WTC11 (cell line): Measurements from ENCODE around the gene STARD9. TPM values are rescaled to one million over a fixed set of nuclear protein-coding genes. Genes with fewer than 3 reads are reported as not detected.
A peak's percentile ranks its signal among the peaks of the same experiment; 100 is the strongest.

Source experiments
- ATAC-seq: fragments of 200-7000 bp; cut with Tn5 transposase; 2 replicates; pipeline ENCODE4 v1.10.0; 2021; ENCODE audit warnings: mild to moderate bottlenecking, moderate library complexity
- CTCF ChIA-PET: fragments of 300-600 bp; sonication (Branson Sonifier 250); formaldehyde crosslinking; loops from one replicate; lab custom pipeline; 2021; ENCODE audit warnings: antibody characterized with exemption; lab: Charles Lee
- POLR2A ChIA-PET: fragments of 350-600 bp; sonication (Branson Sonifier 250); formaldehyde crosslinking; loops from one replicate; lab custom pipeline; 2021; ENCODE audit warnings: antibody characterized with exemption; lab: Charles Lee
- DNase-seq: peaks from one replicate; pipeline ENCODE4 v3.0.0; 2021; ENCODE audit warnings: low spot score
- H3K27ac Mint-ChIP-seq: 2 replicates; pipeline ENCODE4 v1.8.0; 2021; ENCODE audit warnings: mixed read lengths
- H3K27me3 Mint-ChIP-seq: 2 replicates; pipeline ENCODE4 v1.8.0; 2021; ENCODE audit warnings: low read depth, mild to moderate bottlenecking, moderate library complexity, mixed read lengths
- H3K36me3 Mint-ChIP-seq: 2 replicates; pipeline ENCODE4 v1.8.0; 2021; ENCODE audit warnings: mixed read lengths
- H3K4me1 Mint-ChIP-seq: 2 replicates; pipeline ENCODE4 v1.8.0; 2022; ENCODE audit warnings: mixed read lengths
- H3K4me3 Mint-ChIP-seq: 2 replicates; pipeline ENCODE4 v1.8.0; 2021; ENCODE audit warnings: mild to moderate bottlenecking, moderate library complexity, mixed read lengths
- H3K9me3 Mint-ChIP-seq: 2 replicates; pipeline ENCODE4 v1.8.0; 2021; ENCODE audit warnings: mixed read lengths
- ATF1 ChIP-seq: sonication (generic); formaldehyde crosslinking; IDR thresholded peaks from 2 replicates; pipeline ENCODE4 v1.8.1; 2023; ENCODE audit warnings: mild to moderate bottlenecking, moderate library complexity, missing genetic modification reagents
- EMX1 ChIP-seq: fragments of 250-450 bp; sonication (Bioruptor Pico); IDR thresholded peaks from 2 replicates; pipeline ENCODE4 v1.8.0; 2021; ENCODE audit warnings: mild to moderate bottlenecking
- GTF2I ChIP-seq: fragments of 250-450 bp; sonication (Bioruptor Pico); conservative IDR thresholded peaks from 2 replicates; pipeline ENCODE4 v1.4.0; 2021; ENCODE audit warnings: mild to moderate bottlenecking
- JAZF1 ChIP-seq: fragments of 250-450 bp; sonication (Bioruptor Pico); IDR thresholded peaks from 2 replicates; pipeline ENCODE4 v1.9.0; 2021; ENCODE audit warnings: moderate library complexity, mild to moderate bottlenecking, inconsistent platforms
- JUN ChIP-seq: sonication (generic); formaldehyde crosslinking; IDR thresholded peaks from 2 replicates; pipeline ENCODE4 v1.8.0; 2023; ENCODE audit warnings: mild to moderate bottlenecking, missing genetic modification reagents
- KAT7 ChIP-seq: sonication (generic); formaldehyde crosslinking; IDR thresholded peaks from 2 replicates; pipeline ENCODE4 v1.8.1; 2023; ENCODE audit warnings: missing genetic modification reagents, mild to moderate bottlenecking, borderline replicate concordance
- NR1H2 ChIP-seq: sonication (generic); formaldehyde crosslinking; IDR thresholded peaks from 2 replicates; pipeline ENCODE4 v1.9.0; 2021; ENCODE audit warnings: mild to moderate bottlenecking, moderate library complexity, missing genetic modification reagents
- OVOL2 ChIP-seq: fragments of 250-450 bp; sonication (Bioruptor Pico); IDR thresholded peaks from 2 replicates; pipeline ENCODE4 v1.9.0; 2021; ENCODE audit warnings: mild to moderate bottlenecking, borderline replicate concordance
- PREB ChIP-seq: sonication (generic); formaldehyde crosslinking; IDR thresholded peaks from 2 replicates; pipeline ENCODE4 v1.8.1; 2022; ENCODE audit warnings: mild to moderate bottlenecking, missing genetic modification reagents, moderate library complexity, borderline replicate concordance
- SMAD4 ChIP-seq: sonication (generic); formaldehyde crosslinking; IDR thresholded peaks from 2 replicates; pipeline ENCODE4 v1.8.0; 2022; ENCODE audit warnings: mild to moderate bottlenecking, missing genetic modification reagents
- USF1 ChIP-seq: sonication (generic); formaldehyde crosslinking; IDR thresholded peaks from 2 replicates; pipeline ENCODE4 v1.8.0; 2022; ENCODE audit warnings: mild to moderate bottlenecking, missing genetic modification reagents
- ZMAT4 ChIP-seq: fragments of 250-450 bp; sonication (Bioruptor Pico); IDR thresholded peaks from 2 replicates; pipeline ENCODE4 v1.9.0; 2021; ENCODE audit warnings: mild to moderate bottlenecking
- ZNF317 ChIP-seq: sonication (generic); formaldehyde crosslinking; IDR thresholded peaks from 2 replicates; pipeline ENCODE4 v1.8.1; 2023; ENCODE audit warnings: low read depth, mild to moderate bottlenecking, moderate library complexity, missing genetic modification reagents, borderline replicate concordance
- total RNA-seq: library from RNA; stranded (reverse); gene quantifications from 3 replicates; pipeline ENCODE4 v1.2.3, GENCODE V29; 2021
- TF ChIP-seq, protein P1 (sequence below): sonication (generic); formaldehyde crosslinking; IDR thresholded peaks from 2 replicates; pipeline ENCODE4 v1.8.0; 2023; ENCODE audit warnings: mild to moderate bottlenecking, missing genetic modification reagents
- TF ChIP-seq, protein P2 (sequence below): sonication (generic); formaldehyde crosslinking; IDR thresholded peaks from 2 replicates; pipeline ENCODE4 v1.8.0; 2022; ENCODE audit warnings: mild to moderate bottlenecking, missing genetic modification reagents
- TF ChIP-seq, protein P3 (sequence below): sonication (generic); formaldehyde crosslinking; IDR thresholded peaks from 2 replicates; pipeline ENCODE4 v1.8.0; 2023; ENCODE audit warnings: missing genetic modification reagents, mild to moderate bottlenecking, borderline replicate concordance
- TF ChIP-seq, protein P4 (sequence below): fragments of 250-450 bp; sonication (Bioruptor Pico); IDR thresholded peaks from 2 replicates; pipeline ENCODE4 v1.9.0; 2021; ENCODE audit warnings: mild to moderate bottlenecking, borderline replicate concordance

The STARD9 gene
- total RNA-seq, 1 experiment from 2014 or later = 5.7 TPM

GRCh38 chr15:42687740-42688139, 112.3 kb downstream of the STARD9 start:
- no peaks in the 10 kb centered on the region for H3K27me3 Mint-ChIP-seq
- no peak for ATAC-seq
- no peak overlapping the region for H3K4me3 Mint-ChIP-seq
- H3K9me3 Mint-ChIP-seq = peaks cover 8% of the 10 kb centered on the region
- ChIA-PET POLR2A (no interaction called here), CTCF (no interaction called here)
- H3K4me1 Mint-ChIP-seq = no peaks in the 10 kb centered on the region
- no peak for DNase-seq
- peaks cover 8% of the 10 kb centered on the region; the same call in 1 of the 2 replicates for H3K36me3 Mint-ChIP-seq
- TF ChIP-seq JAZF1 = no peak
- TF ChIP-seq ZNF317 (CRISPR knock-in tag) = peak; percentile 82
- TF ChIP-seq, protein P1, sequence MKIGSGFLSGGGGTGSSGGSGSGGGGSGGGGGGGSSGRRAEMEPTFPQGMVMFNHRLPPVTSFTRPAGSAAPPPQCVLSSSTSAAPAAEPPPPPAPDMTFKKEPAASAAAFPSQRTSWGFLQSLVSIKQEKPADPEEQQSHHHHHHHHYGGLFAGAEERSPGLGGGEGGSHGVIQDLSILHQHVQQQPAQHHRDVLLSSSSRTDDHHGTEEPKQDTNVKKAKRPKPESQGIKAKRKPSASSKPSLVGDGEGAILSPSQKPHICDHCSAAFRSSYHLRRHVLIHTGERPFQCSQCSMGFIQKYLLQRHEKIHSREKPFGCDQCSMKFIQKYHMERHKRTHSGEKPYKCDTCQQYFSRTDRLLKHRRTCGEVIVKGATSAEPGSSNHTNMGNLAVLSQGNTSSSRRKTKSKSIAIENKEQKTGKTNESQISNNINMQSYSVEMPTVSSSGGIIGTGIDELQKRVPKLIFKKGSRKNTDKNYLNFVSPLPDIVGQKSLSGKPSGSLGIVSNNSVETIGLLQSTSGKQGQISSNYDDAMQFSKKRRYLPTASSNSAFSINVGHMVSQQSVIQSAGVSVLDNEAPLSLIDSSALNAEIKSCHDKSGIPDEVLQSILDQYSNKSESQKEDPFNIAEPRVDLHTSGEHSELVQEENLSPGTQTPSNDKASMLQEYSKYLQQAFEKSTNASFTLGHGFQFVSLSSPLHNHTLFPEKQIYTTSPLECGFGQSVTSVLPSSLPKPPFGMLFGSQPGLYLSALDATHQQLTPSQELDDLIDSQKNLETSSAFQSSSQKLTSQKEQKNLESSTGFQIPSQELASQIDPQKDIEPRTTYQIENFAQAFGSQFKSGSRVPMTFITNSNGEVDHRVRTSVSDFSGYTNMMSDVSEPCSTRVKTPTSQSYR (CRISPR knock-in tag) = no peak
- no peak overlapping the region for H3K27ac Mint-ChIP-seq

DNA sequence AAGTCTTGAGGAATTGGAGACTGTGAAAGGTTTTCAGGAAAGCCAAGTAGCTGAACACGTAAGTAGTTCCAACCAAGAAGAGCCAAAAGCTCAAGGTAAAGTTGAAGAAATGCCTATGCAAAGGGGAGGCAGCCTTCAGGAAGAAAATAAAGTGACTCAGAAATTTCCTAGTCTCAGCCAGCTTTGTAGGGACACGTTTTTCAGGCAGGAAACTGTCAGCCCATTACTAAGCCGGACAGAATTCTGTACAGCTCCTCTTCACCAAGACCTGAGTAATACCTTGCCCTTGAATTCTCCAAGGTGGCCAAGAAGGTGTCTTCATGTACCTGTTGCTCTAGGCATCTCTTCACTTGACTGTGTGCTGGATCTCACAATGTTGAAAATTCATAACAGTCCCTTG, 112.9 kb downstream of the STARD9 start:
- Mint-ChIP-seq H3K4me3 (no peak overlapping the region), H3K27me3 (no peaks in the 10 kb centered on the region), H3K27ac (no peak overlapping the region), H3K9me3 (peaks cover 8% of the 10 kb centered on the region), H3K36me3 (peaks cover 5% of the 10 kb centered on the region; the same call in 1 of the 2 replicates), H3K4me1 (no peaks in the 10 kb centered on the region)
- no peak for ATAC-seq
- CTCF ChIA-PET = no interaction called here
- no peak for DNase-seq
- no peak for TF ChIP-seq KAT7
- TF ChIP-seq SMAD4 (CRISPR knock-in tag) = no peak
- TF ChIP-seq JUN (CRISPR knock-in tag) = no peak
- POLR2A ChIA-PET = no interaction called here

GRCh38 chr15:42691308-42691707, 115.9 kb downstream of the STARD9 start:
- ChIA-PET POLR2A (no interaction called here), CTCF (no interaction called here)
- ATAC-seq (no peak), DNase-seq (no peak)
- Mint-ChIP-seq H3K9me3 (peaks cover 8% of the 10 kb centered on the region), H3K4me3 (no peak overlapping the region), H3K27ac (no peak overlapping the region), H3K36me3 (peaks cover 2% of the 10 kb centered on the region), H3K4me1 (no peaks in the 10 kb centered on the region), H3K27me3 (no peaks in the 10 kb centered on the region)
- TF ChIP-seq ATF1 (CRISPR knock-in tag) (no peak), GTF2I (CRISPR knock-in tag) (no peak), NR1H2 (CRISPR knock-in tag) (no peak), SMAD4 (CRISPR knock-in tag) (no peak), USF1 (CRISPR knock-in tag) (no peak), ZMAT4 (CRISPR knock-in tag) (no peak), OVOL2 (CRISPR knock-in tag) (no peak), PREB (CRISPR knock-in tag) (no peak), EMX1 (CRISPR knock-in tag) (no peak)
- TF ChIP-seq, protein P2, sequence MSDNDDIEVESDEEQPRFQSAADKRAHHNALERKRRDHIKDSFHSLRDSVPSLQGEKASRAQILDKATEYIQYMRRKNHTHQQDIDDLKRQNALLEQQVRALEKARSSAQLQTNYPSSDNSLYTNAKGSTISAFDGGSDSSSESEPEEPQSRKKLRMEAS (CRISPR knock-in tag) = no peak
- TF ChIP-seq, protein P3, sequence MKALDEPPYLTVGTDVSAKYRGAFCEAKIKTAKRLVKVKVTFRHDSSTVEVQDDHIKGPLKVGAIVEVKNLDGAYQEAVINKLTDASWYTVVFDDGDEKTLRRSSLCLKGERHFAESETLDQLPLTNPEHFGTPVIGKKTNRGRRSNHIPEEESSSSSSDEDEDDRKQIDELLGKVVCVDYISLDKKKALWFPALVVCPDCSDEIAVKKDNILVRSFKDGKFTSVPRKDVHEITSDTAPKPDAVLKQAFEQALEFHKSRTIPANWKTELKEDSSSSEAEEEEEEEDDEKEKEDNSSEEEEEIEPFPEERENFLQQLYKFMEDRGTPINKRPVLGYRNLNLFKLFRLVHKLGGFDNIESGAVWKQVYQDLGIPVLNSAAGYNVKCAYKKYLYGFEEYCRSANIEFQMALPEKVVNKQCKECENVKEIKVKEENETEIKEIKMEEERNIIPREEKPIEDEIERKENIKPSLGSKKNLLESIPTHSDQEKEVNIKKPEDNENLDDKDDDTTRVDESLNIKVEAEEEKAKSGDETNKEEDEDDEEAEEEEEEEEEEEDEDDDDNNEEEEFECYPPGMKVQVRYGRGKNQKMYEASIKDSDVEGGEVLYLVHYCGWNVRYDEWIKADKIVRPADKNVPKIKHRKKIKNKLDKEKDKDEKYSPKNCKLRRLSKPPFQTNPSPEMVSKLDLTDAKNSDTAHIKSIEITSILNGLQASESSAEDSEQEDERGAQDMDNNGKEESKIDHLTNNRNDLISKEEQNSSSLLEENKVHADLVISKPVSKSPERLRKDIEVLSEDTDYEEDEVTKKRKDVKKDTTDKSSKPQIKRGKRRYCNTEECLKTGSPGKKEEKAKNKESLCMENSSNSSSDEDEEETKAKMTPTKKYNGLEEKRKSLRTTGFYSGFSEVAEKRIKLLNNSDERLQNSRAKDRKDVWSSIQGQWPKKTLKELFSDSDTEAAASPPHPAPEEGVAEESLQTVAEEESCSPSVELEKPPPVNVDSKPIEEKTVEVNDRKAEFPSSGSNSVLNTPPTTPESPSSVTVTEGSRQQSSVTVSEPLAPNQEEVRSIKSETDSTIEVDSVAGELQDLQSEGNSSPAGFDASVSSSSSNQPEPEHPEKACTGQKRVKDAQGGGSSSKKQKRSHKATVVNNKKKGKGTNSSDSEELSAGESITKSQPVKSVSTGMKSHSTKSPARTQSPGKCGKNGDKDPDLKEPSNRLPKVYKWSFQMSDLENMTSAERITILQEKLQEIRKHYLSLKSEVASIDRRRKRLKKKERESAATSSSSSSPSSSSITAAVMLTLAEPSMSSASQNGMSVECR (CRISPR knock-in tag) = no peak
- TF ChIP-seq, protein P4, sequence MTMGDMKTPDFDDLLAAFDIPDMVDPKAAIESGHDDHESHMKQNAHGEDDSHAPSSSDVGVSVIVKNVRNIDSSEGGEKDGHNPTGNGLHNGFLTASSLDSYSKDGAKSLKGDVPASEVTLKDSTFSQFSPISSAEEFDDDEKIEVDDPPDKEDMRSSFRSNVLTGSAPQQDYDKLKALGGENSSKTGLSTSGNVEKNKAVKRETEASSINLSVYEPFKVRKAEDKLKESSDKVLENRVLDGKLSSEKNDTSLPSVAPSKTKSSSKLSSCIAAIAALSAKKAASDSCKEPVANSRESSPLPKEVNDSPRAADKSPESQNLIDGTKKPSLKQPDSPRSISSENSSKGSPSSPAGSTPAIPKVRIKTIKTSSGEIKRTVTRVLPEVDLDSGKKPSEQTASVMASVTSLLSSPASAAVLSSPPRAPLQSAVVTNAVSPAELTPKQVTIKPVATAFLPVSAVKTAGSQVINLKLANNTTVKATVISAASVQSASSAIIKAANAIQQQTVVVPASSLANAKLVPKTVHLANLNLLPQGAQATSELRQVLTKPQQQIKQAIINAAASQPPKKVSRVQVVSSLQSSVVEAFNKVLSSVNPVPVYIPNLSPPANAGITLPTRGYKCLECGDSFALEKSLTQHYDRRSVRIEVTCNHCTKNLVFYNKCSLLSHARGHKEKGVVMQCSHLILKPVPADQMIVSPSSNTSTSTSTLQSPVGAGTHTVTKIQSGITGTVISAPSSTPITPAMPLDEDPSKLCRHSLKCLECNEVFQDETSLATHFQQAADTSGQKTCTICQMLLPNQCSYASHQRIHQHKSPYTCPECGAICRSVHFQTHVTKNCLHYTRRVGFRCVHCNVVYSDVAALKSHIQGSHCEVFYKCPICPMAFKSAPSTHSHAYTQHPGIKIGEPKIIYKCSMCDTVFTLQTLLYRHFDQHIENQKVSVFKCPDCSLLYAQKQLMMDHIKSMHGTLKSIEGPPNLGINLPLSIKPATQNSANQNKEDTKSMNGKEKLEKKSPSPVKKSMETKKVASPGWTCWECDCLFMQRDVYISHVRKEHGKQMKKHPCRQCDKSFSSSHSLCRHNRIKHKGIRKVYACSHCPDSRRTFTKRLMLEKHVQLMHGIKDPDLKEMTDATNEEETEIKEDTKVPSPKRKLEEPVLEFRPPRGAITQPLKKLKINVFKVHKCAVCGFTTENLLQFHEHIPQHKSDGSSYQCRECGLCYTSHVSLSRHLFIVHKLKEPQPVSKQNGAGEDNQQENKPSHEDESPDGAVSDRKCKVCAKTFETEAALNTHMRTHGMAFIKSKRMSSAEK (CRISPR knock-in tag) = no peak
